HFFc6 (cell line): ENCODE data around the gene INPP1. TPM values are rescaled to one million over a fixed set of nuclear protein-coding genes. Genes with fewer than 3 reads are reported as not detected.
A peak's percentile ranks its signal among the peaks of the same experiment; 100 is the strongest.

Experiments used
- DNase-seq: peaks from one replicate; pipeline ENCODE4 v3.0.0-alpha.2; 2018
- H3K27ac Mint-ChIP-seq: 2 replicates; pipeline ENCODE4 v1.8.0; 2020; ENCODE audit warnings: mild to moderate bottlenecking, mixed read lengths
- H3K27me3 Mint-ChIP-seq: 2 replicates; pipeline ENCODE4 v1.8.0; 2021; ENCODE audit warnings: mild to moderate bottlenecking, moderate library complexity, mixed read lengths; ENCODE audit not compliant: insufficient read depth
- H3K36me3 Mint-ChIP-seq: 2 replicates; pipeline ENCODE4 v1.8.0; 2021; ENCODE audit warnings: low read depth, mixed read lengths
- H3K4me1 Mint-ChIP-seq: 2 replicates; pipeline ENCODE4 v1.8.0; 2020; ENCODE audit warnings: low read depth, mixed read lengths
- H3K4me3 Mint-ChIP-seq: 2 replicates; pipeline ENCODE4 v1.8.0; 2020; ENCODE audit warnings: mild to moderate bottlenecking, moderate library complexity, mixed read lengths
- H3K9me3 Mint-ChIP-seq: 2 replicates; pipeline ENCODE4 v1.8.0; 2020; ENCODE audit warnings: mild to moderate bottlenecking, mixed read lengths
- CTCF ChIP-seq: fragments of 200-600 bp; sonication (generic); IDR thresholded peaks from 2 replicates; pipeline ENCODE4 v1.5.0; 2021; ENCODE audit warnings: antibody characterized with exemption, mild to moderate bottlenecking
- total RNA-seq, 6 experiments: library from RNA; stranded (reverse); fragmentation: NEBNext Ultra II Directional; extraction: Animal tissue kit (Norgen Biotek cat#: 25700); gene quantifications; 2 replicates in 1 of 6; 3 replicates in 5 of 6; pipeline ENCODE4 v1.2.3, GENCODE V29; 2021

The INPP1 gene
- total RNA-seq, 6 experiments from 2014 or later, result 13.6 to 16.2 (median 15.7) TPM

- Mint-ChIP-seq H3K36me3 (no peaks in the 10 kb centered on the region), H3K27me3 (peaks cover 4% of the 10 kb centered on the region), H3K9me3 (no peaks in the 10 kb centered on the region), H3K4me3 (no peak overlapping the region), H3K27ac (no peak overlapping the region), H3K4me1 (peaks cover 6% of the 10 kb centered on the region; the same call in 1 of the 2 replicates)
- TF ChIP-seq CTCF, result no peak
- no peak for DNase-seq
Observed at GRCh38 chr2:190410166-190410565, 66.8 kb downstream of the INPP1 start.

- H3K4me3 Mint-ChIP-seq, result no peak overlapping the region
- peaks cover 6% of the 10 kb centered on the region; the same call in 1 of the 2 replicates for H3K4me1 Mint-ChIP-seq
- no peak for TF ChIP-seq CTCF
- no peaks in the 10 kb centered on the region for H3K36me3 Mint-ChIP-seq
- H3K27me3 Mint-ChIP-seq, result no peaks in the 10 kb centered on the region; the same call in 1 of the 2 replicates
- no peaks in the 10 kb centered on the region for H3K9me3 Mint-ChIP-seq
- no peak overlapping the region for H3K27ac Mint-ChIP-seq
- no peak for DNase-seq
Observed at GRCh38 chr2:190412966-190413365, 69.6 kb downstream of the INPP1 start.

GRCh38 chr2:190413421-190413820 lies 70.0 kb downstream of the INPP1 start:
- Mint-ChIP-seq H3K36me3 (no peaks in the 10 kb centered on the region), H3K9me3 (no peaks in the 10 kb centered on the region), H3K4me1 (peaks cover 6% of the 10 kb centered on the region; the same call in 1 of the 2 replicates), H3K4me3 (no peak overlapping the region), H3K27me3 (no peaks in the 10 kb centered on the region; the same call in 1 of the 2 replicates), H3K27ac (no peak overlapping the region; the same call in 1 of the 2 replicates)
- no peak for TF ChIP-seq CTCF
- no peak for DNase-seq

GRCh38 chr2:190415251-190415650 lies 71.9 kb downstream of the INPP1 start:
- no peak overlapping the region for H3K27ac Mint-ChIP-seq
- no peak for TF ChIP-seq CTCF
- no peaks in the 10 kb centered on the region; the same call in 1 of the 2 replicates for H3K27me3 Mint-ChIP-seq

GRCh38 chr2:190415794-190416775 lies 72.7 kb downstream of the INPP1 start:
- H3K4me3 Mint-ChIP-seq, result peak overlapping the region; percentile 4; the same call in 1 of the 2 replicates
- peaks cover 6% of the 10 kb centered on the region; the same call in 1 of the 2 replicates for H3K4me1 Mint-ChIP-seq
- no peaks in the 10 kb centered on the region for H3K36me3 Mint-ChIP-seq
- no peak for DNase-seq
- H3K27ac Mint-ChIP-seq, result no peak overlapping the region
- no peaks in the 10 kb centered on the region; the same call in 1 of the 2 replicates for H3K27me3 Mint-ChIP-seq
- no peak for TF ChIP-seq CTCF
- H3K9me3 Mint-ChIP-seq, result no peaks in the 10 kb centered on the region

More at GRCh38 chr2:190415251-190415650, 71.9 kb downstream of the INPP1 start:
- H3K4me1 Mint-ChIP-seq, result peaks cover 6% of the 10 kb centered on the region; the same call in 1 of the 2 replicates
- H3K36me3 Mint-ChIP-seq, result no peaks in the 10 kb centered on the region
- DNase-seq, result no peak
- no peaks in the 10 kb centered on the region for H3K9me3 Mint-ChIP-seq
- H3K4me3 Mint-ChIP-seq, result no peak overlapping the region
